H9 (cell line): Measurements from ENCODE around the gene DDX27. TPM values are rescaled to one million over a fixed set of nuclear protein-coding genes. Genes with fewer than 3 reads are reported as not detected.
A peak's percentile ranks its signal among the peaks of the same experiment; 100 is the strongest.

Experiments used
- DNase-seq: peaks from one replicate; pipeline ENCODE4 v3.0.0-alpha.2; 2017
- H2AFZ ChIP-seq: one replicate; pipeline ENCODE4 v1.6.1; 2013; ENCODE audit warnings: mild to moderate bottlenecking, low read length, control low read depth, moderate library complexity
- H2AK5ac ChIP-seq: 2 replicates; pipeline ENCODE4 v1.6.1; 2013; ENCODE audit warnings: low read length, control low read depth, mixed read lengths; ENCODE audit not compliant: insufficient read length
- H2BK120ac ChIP-seq: one replicate; pipeline ENCODE4 v1.6.1; 2013; ENCODE audit warnings: low read depth, mild to moderate bottlenecking, low read length, control low read depth, inconsistent platforms; ENCODE audit not compliant: poor library complexity, severe bottlenecking
- H2BK12ac ChIP-seq: 2 replicates; pipeline ENCODE4 v1.6.1; 2013; ENCODE audit warnings: low read length, control low read depth, mixed read lengths, low read depth; ENCODE audit not compliant: insufficient read length
- H2BK15ac ChIP-seq: 2 replicates; pipeline ENCODE4 v1.6.1; 2013; ENCODE audit warnings: low read depth, low read length, control low read depth
- H2BK20ac ChIP-seq: one replicate; pipeline ENCODE4 v1.6.1; 2013; ENCODE audit warnings: low read depth, mild to moderate bottlenecking, low read length, control low read depth, inconsistent platforms; ENCODE audit not compliant: poor library complexity, severe bottlenecking
- H2BK5ac ChIP-seq: 2 replicates; pipeline ENCODE4 v1.6.1; 2013; ENCODE audit warnings: low read length, control low read depth, mixed read lengths; ENCODE audit not compliant: insufficient read length
- H3K14ac ChIP-seq: 2 replicates; pipeline ENCODE4 v1.6.1; 2013; ENCODE audit warnings: low read length, control low read depth; ENCODE audit not compliant: insufficient read depth
- H3K18ac ChIP-seq: 2 replicates; pipeline ENCODE4 v1.6.1; 2013; ENCODE audit warnings: low read depth, mild to moderate bottlenecking, mixed read lengths, low read length, control low read depth; ENCODE audit not compliant: insufficient read length
- H3K23ac ChIP-seq: 2 replicates; pipeline ENCODE4 v1.6.1; 2013; ENCODE audit warnings: low read length, control low read depth, mixed read lengths, low read depth; ENCODE audit not compliant: insufficient read length
- H3K23me2 ChIP-seq: 2 replicates; pipeline ENCODE4 v1.6.1; 2013; ENCODE audit warnings: low read depth, mild to moderate bottlenecking, mixed read lengths, low read length, control low read depth; ENCODE audit not compliant: insufficient read length, poor library complexity, severe bottlenecking
- H3K27ac ChIP-seq: 2 replicates; pipeline ENCODE4 v1.5.1; 2013; ENCODE audit warnings: low read length, control low read depth, mixed read lengths, low read depth; ENCODE audit not compliant: insufficient read length
- H3K27me3 ChIP-seq: 2 replicates; pipeline ENCODE4 v1.6.1; 2013; ENCODE audit warnings: low read length, control low read depth, inconsistent platforms; ENCODE audit not compliant: insufficient read depth
- H3K4ac ChIP-seq: 2 replicates; pipeline ENCODE4 v1.6.1; 2013; ENCODE audit warnings: low read depth, mild to moderate bottlenecking, control low read depth, inconsistent platforms, low read length, moderate library complexity
- H3K4me1 ChIP-seq: 2 replicates; pipeline ENCODE4 v1.6.1; 2013; ENCODE audit warnings: low read length, control low read depth, inconsistent platforms; ENCODE audit not compliant: insufficient read depth
- H3K4me2 ChIP-seq: 2 replicates; pipeline ENCODE4 v1.6.1; 2013; ENCODE audit warnings: low read length, control low read depth, mixed read lengths; ENCODE audit not compliant: insufficient read length, insufficient read depth
- H3K56ac ChIP-seq: 2 replicates; pipeline ENCODE4 v1.6.1; 2013; ENCODE audit warnings: low read depth, mild to moderate bottlenecking, mixed read lengths, low read length, control low read depth; ENCODE audit not compliant: insufficient read length
- H3K79me1 ChIP-seq: 2 replicates; pipeline ENCODE4 v1.6.1; 2013; ENCODE audit warnings: low read depth, mild to moderate bottlenecking, moderate library complexity, low read length, control low read depth, inconsistent platforms; ENCODE audit not compliant: insufficient read depth, poor library complexity, severe bottlenecking
- H3K79me2 ChIP-seq: 2 replicates; pipeline ENCODE4 v1.6.1; 2013; ENCODE audit warnings: low read length, control low read depth, inconsistent platforms; ENCODE audit not compliant: insufficient read depth
- H3K9ac ChIP-seq: 2 replicates; pipeline ENCODE4 v1.6.1; 2013; ENCODE audit warnings: low read length, control low read depth, mixed read lengths; ENCODE audit not compliant: insufficient read length; ENCODE audit errors: extremely low read depth
- H3K9me3 ChIP-seq: one replicate; pipeline ENCODE4 v1.6.1; 2013; ENCODE audit warnings: low read depth, low read length, inconsistent platforms; ENCODE audit not compliant: control insufficient read depth
- H3T11ph ChIP-seq: one replicate; pipeline ENCODE4 v1.6.1; 2013; ENCODE audit warnings: mild to moderate bottlenecking, low read length, control low read depth, inconsistent platforms
- H4K20me1 ChIP-seq: one replicate; pipeline ENCODE4 v1.6.1; 2013; ENCODE audit not compliant: control insufficient read depth, insufficient read length, insufficient read depth
- H4K5ac ChIP-seq: 2 replicates; pipeline ENCODE4 v1.6.1; 2013; ENCODE audit warnings: low read depth, mild to moderate bottlenecking, mixed read lengths, low read length, control low read depth; ENCODE audit not compliant: insufficient read length
- H4K8ac ChIP-seq: replicated peaks from 2 replicates; pipeline ENCODE4 v1.6.1; 2013; ENCODE audit warnings: low read length, control low read depth, mixed read lengths, low read depth; ENCODE audit not compliant: insufficient read length
- H4K91ac ChIP-seq: 2 replicates; pipeline ENCODE4 v1.6.1; 2013; ENCODE audit warnings: low read depth, mild to moderate bottlenecking, moderate library complexity, mixed read lengths, low read length, control low read depth; ENCODE audit not compliant: insufficient read length
- H3K27ac Mint-ChIP-seq, 3 experiments: 2 replicates in 2 of 3; 3 replicates in 1 of 3; pipeline ENCODE4 v1.8.0; 2020 to 2021; ENCODE audit warnings: mixed read lengths in 3 of 3, mild to moderate bottlenecking in 1 of 3, moderate library complexity in 1 of 3
- H3K27me3 Mint-ChIP-seq: 2 replicates; pipeline ENCODE4 v1.8.0; 2021; ENCODE audit warnings: low read depth, mild to moderate bottlenecking, moderate library complexity, mixed read lengths
- H3K36me3 Mint-ChIP-seq, 3 experiments: 2 replicates in 2 of 3; 3 replicates in 1 of 3; pipeline ENCODE4 v1.8.0; 2020 to 2021; ENCODE audit warnings: low read depth in 3 of 3, mixed read lengths in 3 of 3; ENCODE audit not compliant: insufficient read depth in 1 of 3
- H3K4me1 Mint-ChIP-seq, 2 experiments: 2 replicates each; pipeline ENCODE4 v1.8.0; 2020; ENCODE audit warnings: mixed read lengths in 2 of 2
- H3K4me3 Mint-ChIP-seq, 2 experiments: 2 replicates in 1 of 2; 3 replicates in 1 of 2; pipeline ENCODE4 v1.8.0; 2020 to 2021; ENCODE audit warnings: mild to moderate bottlenecking in 2 of 2, mixed read lengths in 2 of 2, moderate library complexity in 1 of 2
- H3K9me3 Mint-ChIP-seq, 2 experiments: 2 replicates in 1 of 2; 3 replicates in 1 of 2; pipeline ENCODE4 v1.8.0; 2020; ENCODE audit warnings: mild to moderate bottlenecking in 2 of 2, mixed read lengths in 2 of 2, moderate library complexity in 1 of 2
- WGBS: extraction: QIAGEN DNeasy Blood & Tissue Kit; methylation state at CpG from one replicate; pipeline ENCODE4 v1.1.7; 2013; ENCODE audit warnings: missing lambda C conversion rate, low lambda C conversion rate, mixed read lengths; ENCODE audit not compliant: insufficient read length; ENCODE audit errors: extremely low coverage; 5-methylcytosine and 5-hydroxymethylcytosine counted together
- total RNA-seq: library from RNA; stranded (reverse); gene quantifications from 2 replicates; pipeline ENCODE4 v1.2.1, GENCODE V29; 2021
- TF ChIP-seq, protein P1 (sequence below): fragments of 200-600 bp; sonication (generic); conservative IDR thresholded peaks from 3 replicates; pipeline ENCODE4 v1.8.0; 2021; ENCODE audit warnings: antibody characterized with exemption, mild to moderate bottlenecking

The DDX27 gene
- total RNA-seq, 1 experiment from 2014 or later, result 46.9 TPM

DNA sequence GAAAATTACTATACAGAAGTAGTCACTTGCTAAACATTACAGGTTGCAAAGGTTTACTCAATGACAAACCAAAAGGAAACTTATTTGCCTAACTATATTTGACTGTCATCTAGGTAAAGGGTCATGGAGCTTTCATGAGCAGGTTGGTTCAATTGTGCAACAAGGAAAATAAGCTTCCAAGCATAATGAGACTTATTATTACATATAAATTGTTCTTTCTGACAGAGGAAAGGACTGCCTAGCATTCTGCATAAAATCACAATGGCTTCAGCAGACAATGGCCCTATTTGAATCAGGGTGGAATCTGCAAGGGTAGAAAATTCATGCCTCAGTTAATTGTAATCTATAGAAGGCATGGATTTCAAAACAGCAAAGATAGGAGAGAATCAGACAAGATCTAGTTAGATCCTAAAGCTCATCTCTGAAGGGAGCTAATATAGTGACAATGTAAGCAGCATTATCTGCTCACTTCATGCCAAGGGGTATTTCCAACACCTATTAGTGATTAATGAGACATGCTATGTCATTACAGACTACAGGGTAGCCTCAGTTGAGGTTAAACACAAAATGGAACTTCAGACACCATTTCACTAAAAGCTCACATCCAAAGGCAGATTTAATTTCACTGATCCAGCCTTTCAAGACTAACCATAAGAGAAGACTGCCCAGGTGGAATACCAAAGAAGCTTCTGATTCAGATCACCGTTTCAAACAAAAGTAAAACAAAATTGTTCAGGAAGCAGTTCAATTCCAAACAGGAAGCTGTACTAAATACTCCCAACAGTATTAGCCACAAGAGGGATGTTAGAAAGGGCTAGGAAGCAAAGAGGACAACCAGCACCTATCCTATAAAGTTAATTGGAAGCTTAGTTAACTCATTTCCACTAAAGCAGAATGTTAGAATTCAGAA, 39.6 kb upstream of the DDX27 start:
- Mint-ChIP-seq H3K27ac (peak overlapping the region; percentile 49 to 65 (median 62); a peak in 4 of 7 replicates), H3K9me3 (no peaks in the 10 kb centered on the region), H3K36me3 (peaks cover 11 to 14% (median 12%) of the 10 kb centered on the region in 3 experiments), H3K27me3 (no peaks in the 10 kb centered on the region), H3K4me1 (peaks cover 20 to 34% of the 10 kb centered on the region in 2 experiments), H3K4me3 (no peak overlapping the region)
- H2BK12ac ChIP-seq, result no peak overlapping the region
- no peak overlapping the region for H3K9ac ChIP-seq
- H3K4ac ChIP-seq, result no peak overlapping the region
- peaks cover 34% of the 10 kb centered on the region; the same call in 1 of the 2 replicates for H3K79me2 ChIP-seq
- H3K27ac ChIP-seq, result no peak overlapping the region
- no peak overlapping the region for H4K91ac ChIP-seq
- no peaks in the 10 kb centered on the region for H4K20me1 ChIP-seq
- no peak overlapping the region for H2AFZ ChIP-seq
- H3K23me2 ChIP-seq, result no peaks in the 10 kb centered on the region
- no peak overlapping the region for H2AK5ac ChIP-seq
- no CpG with 5 or more reads among the region's 1 CpG for WGBS
- H3K18ac ChIP-seq, result no peak overlapping the region
- peaks cover 7% of the 10 kb centered on the region for H3K79me1 ChIP-seq
- no peak overlapping the region for H3K56ac ChIP-seq
- H2BK5ac ChIP-seq, result no peak overlapping the region
- no peak overlapping the region for H2BK20ac ChIP-seq
- no peak overlapping the region for H3K14ac ChIP-seq
- H2BK120ac ChIP-seq, result no peak overlapping the region
- no peak overlapping the region for H3K4me2 ChIP-seq
- no peak overlapping the region for H3K23ac ChIP-seq
- H4K5ac ChIP-seq, result no peak overlapping the region
- DNase-seq, result no peak
- TF ChIP-seq, protein P1, sequence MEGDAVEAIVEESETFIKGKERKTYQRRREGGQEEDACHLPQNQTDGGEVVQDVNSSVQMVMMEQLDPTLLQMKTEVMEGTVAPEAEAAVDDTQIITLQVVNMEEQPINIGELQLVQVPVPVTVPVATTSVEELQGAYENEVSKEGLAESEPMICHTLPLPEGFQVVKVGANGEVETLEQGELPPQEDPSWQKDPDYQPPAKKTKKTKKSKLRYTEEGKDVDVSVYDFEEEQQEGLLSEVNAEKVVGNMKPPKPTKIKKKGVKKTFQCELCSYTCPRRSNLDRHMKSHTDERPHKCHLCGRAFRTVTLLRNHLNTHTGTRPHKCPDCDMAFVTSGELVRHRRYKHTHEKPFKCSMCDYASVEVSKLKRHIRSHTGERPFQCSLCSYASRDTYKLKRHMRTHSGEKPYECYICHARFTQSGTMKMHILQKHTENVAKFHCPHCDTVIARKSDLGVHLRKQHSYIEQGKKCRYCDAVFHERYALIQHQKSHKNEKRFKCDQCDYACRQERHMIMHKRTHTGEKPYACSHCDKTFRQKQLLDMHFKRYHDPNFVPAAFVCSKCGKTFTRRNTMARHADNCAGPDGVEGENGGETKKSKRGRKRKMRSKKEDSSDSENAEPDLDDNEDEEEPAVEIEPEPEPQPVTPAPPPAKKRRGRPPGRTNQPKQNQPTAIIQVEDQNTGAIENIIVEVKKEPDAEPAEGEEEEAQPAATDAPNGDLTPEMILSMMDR, result no peak
- H4K8ac ChIP-seq, result no peak overlapping the region
- H3K9me3 ChIP-seq, result no peaks in the 10 kb centered on the region
- H3T11ph ChIP-seq, result no peak overlapping the region
- no peaks in the 10 kb centered on the region for H3K27me3 ChIP-seq
- no peaks in the 10 kb centered on the region; the same call in 1 of the 2 replicates for H3K4me1 ChIP-seq
- H2BK15ac ChIP-seq, result no peak overlapping the region
